ENCODE measurements around the gene ZNF316. TPM values are rescaled to one million over a fixed set of nuclear protein-coding genes. Genes with fewer than 3 reads are reported as not detected.
A peak's percentile ranks its signal among the peaks of the same experiment; 100 is the strongest.

Gene ZNF316
- total RNA-seq, 4 donors from 2014 or later, result 11.9 to 27.8 (median 20.4) TPM

GRCh38 chr7:6590645-6591110 lies 46.4 kb upstream of the ZNF316 start:
- no peak for DNase-seq
- WGBS, 2 donors, result 3 to 9% methylated on average over 8 to 10 of the region's 10 CpGs
- intact Hi-C loops (cut with DNase I), result no loop called here
- TF ChIP-seq, protein P1, sequence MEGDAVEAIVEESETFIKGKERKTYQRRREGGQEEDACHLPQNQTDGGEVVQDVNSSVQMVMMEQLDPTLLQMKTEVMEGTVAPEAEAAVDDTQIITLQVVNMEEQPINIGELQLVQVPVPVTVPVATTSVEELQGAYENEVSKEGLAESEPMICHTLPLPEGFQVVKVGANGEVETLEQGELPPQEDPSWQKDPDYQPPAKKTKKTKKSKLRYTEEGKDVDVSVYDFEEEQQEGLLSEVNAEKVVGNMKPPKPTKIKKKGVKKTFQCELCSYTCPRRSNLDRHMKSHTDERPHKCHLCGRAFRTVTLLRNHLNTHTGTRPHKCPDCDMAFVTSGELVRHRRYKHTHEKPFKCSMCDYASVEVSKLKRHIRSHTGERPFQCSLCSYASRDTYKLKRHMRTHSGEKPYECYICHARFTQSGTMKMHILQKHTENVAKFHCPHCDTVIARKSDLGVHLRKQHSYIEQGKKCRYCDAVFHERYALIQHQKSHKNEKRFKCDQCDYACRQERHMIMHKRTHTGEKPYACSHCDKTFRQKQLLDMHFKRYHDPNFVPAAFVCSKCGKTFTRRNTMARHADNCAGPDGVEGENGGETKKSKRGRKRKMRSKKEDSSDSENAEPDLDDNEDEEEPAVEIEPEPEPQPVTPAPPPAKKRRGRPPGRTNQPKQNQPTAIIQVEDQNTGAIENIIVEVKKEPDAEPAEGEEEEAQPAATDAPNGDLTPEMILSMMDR (IDR thresholded peaks at IDR 0.05), result no peak
- no peak for TF ChIP-seq POLR2A (IDR thresholded peaks at IDR 0.05)
- H3K27ac ChIP-seq, result peak overlapping the region; percentile 81 to 95 (median 88)
- H3K4me1 ChIP-seq, result peaks cover 15 to 25% (median 18%) of the 10 kb centered on the region in 3 donors
- H3K27me3 ChIP-seq, result no peaks in the 10 kb centered on the region
- no peaks in the 10 kb centered on the region for H3K9me3 ChIP-seq
- H3K4me3 ChIP-seq, result peak overlapping the region; percentile 62 to 95 (median 82)
- H3K36me3 ChIP-seq, result peaks cover 7 to 76% (median 18%) of the 10 kb centered on the region in 3 donors

- WGBS, 2 donors, result 92% methylated on average over 9 of the region's 15 CpGs; no CpG with 5 or more reads in 1 of the 2 donors
- Histone ChIP-seq H3K9me3 (no peaks in the 10 kb centered on the region), H3K27ac (no peak overlapping the region), H3K4me3 (no peak overlapping the region), H3K4me1 (no peaks in the 10 kb centered on the region), H3K36me3 (peaks cover 0 to 100% (median 40%) of the 10 kb centered on the region in 3 donors), H3K27me3 (no peaks in the 10 kb centered on the region)
- TF ChIP-seq, protein P1 (IDR thresholded peaks at IDR 0.05), result no peak
- no peak for TF ChIP-seq POLR2A (IDR thresholded peaks at IDR 0.05)
- DNase-seq, result no peak
- intact Hi-C loops (cut with DNase I), result no loop called here
Measured at GRCh38 chr7:6600093-6600492, 37.0 kb upstream of the ZNF316 start.

DNA sequence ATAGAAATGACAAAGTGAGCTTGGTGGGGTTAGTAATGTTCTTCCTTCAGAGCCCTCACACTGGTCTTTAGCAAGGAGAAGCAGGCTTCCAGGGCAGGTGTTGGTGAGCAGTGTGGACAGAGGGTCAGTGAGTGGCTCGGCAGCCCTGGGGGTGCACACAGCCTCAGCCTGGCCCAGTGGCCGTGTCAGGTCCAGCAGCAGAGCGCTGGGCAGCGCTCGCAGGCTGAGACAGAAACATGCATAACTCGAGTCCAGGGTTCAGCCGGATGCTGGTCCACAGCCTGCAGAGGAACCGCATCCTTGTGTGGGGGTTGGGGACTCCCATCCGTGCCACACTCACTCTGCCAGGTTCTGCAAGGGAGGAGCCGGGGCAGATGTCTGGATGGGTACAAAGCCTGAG lies 32.7 kb upstream of the ZNF316 start:
- DNase-seq, result no peak
- Histone ChIP-seq H3K27ac (no peak overlapping the region), H3K27me3 (no peaks in the 10 kb centered on the region), H3K4me3 (no peak overlapping the region), H3K4me1 (no peaks in the 10 kb centered on the region), H3K9me3 (no peaks in the 10 kb centered on the region), H3K36me3 (peaks cover 4 to 97% (median 29%) of the 10 kb centered on the region in 3 donors)
- TF ChIP-seq, protein P1 (IDR thresholded peaks at IDR 0.05), result no peak
- no peak for TF ChIP-seq POLR2A (IDR thresholded peaks at IDR 0.05)
- intact Hi-C loops (cut with DNase I), result no loop called here
- whole genome bisulfite sequencing, 2 donors, result 84 to 88% methylated on average over 4 to 6 of the region's 10 CpGs

DNA sequence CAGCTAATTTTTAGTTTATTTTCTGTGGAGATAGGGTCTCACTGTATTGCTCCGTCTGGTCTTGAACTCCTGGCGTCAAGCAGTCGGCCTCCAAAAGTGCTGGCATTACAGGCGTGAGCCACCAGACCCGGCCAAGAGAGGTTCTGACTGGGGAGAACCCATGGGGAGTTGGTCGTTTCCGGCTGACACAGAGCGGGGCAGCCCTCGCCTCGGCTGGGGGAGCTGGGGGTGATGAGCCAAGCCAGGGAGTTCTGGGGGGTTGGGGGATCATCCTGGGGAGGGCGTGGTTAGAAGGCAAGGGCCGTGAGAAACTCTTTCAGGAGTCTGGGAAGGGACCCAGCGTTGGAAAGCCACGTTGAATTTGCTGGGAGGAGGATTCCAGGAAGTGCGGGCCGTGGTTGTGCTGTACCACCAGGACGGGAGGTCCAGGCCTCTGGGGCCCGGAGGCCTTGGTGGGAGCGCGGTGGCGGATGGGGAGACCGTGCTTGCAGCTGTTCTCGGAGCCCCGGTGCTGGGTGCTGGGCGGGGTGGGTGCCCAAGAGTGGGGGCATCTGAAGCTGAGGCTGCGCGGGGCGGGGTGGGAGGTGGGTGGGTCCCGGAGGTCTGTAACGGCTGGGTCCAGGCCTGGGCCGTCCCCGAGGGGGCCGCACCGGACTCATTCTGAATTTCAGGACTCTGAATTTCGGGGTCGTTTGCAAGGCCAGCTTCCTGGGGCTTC lies 30.1 kb upstream of the ZNF316 start:
- no peak overlapping the region for H3K4me3 ChIP-seq
- intact Hi-C loops (cut with DNase I), result no loop called here
- no peaks in the 10 kb centered on the region for H3K4me1 ChIP-seq
- H3K36me3 ChIP-seq, result peaks cover 4 to 72% (median 18%) of the 10 kb centered on the region in 3 donors
- H3K27ac ChIP-seq, result no peak overlapping the region
- WGBS, 2 donors, result 91 to 92% methylated on average over 15 of the region's 36 CpGs
- TF ChIP-seq, protein P1 (IDR thresholded peaks at IDR 0.05), result no peak
- TF ChIP-seq POLR2A (IDR thresholded peaks at IDR 0.05), result no peak
- H3K9me3 ChIP-seq, result no peaks in the 10 kb centered on the region
- DNase-seq, result no peak
- H3K27me3 ChIP-seq, result no peaks in the 10 kb centered on the region

- DNase-seq, result no peak
- H3K4me3 ChIP-seq, result no peak overlapping the region
- H3K27ac ChIP-seq, result no peak overlapping the region
- WGBS, 2 donors, result 94 to 100% methylated on average over 7 to 24 of the region's 38 CpGs
- H3K9me3 ChIP-seq, result no peaks in the 10 kb centered on the region
- H3K27me3 ChIP-seq, result no peaks in the 10 kb centered on the region
- H3K4me1 ChIP-seq, result no peaks in the 10 kb centered on the region
- no peak for TF ChIP-seq POLR2A (IDR thresholded peaks at IDR 0.05)
- TF ChIP-seq, protein P1 (IDR thresholded peaks at IDR 0.05), result no peak
- H3K36me3 ChIP-seq, result peaks cover 4 to 65% (median 18%) of the 10 kb centered on the region in 3 donors
- intact Hi-C loops (cut with DNase I), result no loop called here
Measured at GRCh38 chr7:6607651-6608051, 29.5 kb upstream of the ZNF316 start.
